Measurements from ENCODE around the gene FAM149B1.
"Not testable (repeated sequence)": the region's sequence is repeated elsewhere in the genome, so short reads cannot be mapped to it uniquely, and the experiment has no call there.

Gene FAM149B1

DNA sequence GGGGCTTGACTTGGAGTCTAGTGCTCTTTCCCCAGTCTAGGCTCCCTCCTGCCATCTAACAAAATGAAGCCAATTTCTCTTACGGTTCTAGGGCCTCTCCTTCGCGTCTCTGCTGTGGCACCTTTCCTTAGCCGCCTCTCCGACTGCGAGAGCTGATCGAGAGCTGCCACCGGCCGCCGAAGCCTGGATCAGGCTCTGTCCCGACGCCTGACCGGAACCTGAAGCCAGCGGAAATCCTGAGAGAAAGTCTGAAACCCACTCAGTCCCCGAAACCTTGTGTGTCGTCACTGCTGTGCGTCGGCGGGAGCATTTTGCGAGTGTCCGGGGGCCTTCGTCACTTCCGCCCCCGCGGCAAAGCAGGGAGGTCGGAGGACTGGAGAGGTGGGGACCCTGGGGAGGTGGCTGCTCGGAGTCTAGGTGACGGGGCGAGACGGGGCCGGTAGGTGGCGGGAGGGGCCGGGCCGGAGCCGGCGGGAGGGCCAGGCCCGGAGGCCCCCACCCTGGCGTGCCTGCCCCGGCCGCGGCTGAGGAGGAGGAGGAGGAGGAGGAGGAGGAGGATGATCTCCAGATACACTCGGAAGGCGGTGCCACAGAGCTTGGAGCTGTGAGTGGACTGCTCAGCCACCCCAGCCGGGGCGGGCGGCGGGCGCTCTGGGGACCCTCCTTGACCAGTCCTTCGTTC, at the start of gene FAM149B1, which contains the start of gene ECD:
Gene FAM149B1 (plus strand): TSS at position 337 of the 682 bp plus-strand sequence. CDS start 221 bp downstream, at position 558.
Gene ECD (minus strand): TSS at position 226 of the 682 bp plus-strand sequence. CDS start 4,071 bp downstream, outside the sequence.
- peak; percentile 61 to 69 for DNase-seq

DNA sequence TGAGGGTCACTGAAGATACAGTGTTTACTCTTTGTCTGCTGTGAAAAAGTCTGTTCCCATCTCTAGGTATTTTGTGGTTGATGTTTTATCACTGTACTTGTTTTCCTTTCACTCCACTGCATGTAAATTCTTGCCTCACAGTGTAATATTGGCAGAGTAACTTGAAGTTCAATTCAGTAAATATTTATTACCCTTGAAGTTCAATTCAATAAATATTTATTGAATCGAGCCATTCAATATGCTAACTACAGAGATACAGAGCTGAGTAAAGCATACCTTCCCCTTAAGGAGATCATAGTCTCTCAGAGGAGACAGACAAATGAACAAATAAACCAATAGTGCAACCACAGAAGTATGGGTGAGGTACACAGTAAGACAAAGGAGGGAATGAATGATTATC, 48.5 kb upstream of the FAM149B1 start:
- no peak for DNase-seq

DNA sequence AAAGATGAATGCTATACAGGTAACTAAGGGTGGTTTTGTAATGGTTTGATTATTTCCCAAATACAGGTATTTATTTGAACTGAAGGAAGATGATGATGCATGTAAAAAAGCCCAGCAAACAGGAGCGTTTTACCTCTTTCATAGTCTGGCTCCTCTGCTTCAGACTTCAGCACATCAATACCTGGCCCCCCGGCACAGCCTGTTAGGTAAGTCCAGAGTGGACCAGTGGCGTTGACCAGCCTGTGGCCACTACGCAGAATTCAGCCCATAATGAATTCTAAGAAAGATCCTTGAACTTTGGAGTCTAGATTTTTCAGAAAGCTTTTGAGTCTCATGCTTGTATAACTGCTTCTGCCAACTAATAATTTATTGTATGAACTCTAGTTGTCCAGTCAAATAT, 48.0 kb upstream of the FAM149B1 start:
- DNase-seq, result no peak

DNA sequence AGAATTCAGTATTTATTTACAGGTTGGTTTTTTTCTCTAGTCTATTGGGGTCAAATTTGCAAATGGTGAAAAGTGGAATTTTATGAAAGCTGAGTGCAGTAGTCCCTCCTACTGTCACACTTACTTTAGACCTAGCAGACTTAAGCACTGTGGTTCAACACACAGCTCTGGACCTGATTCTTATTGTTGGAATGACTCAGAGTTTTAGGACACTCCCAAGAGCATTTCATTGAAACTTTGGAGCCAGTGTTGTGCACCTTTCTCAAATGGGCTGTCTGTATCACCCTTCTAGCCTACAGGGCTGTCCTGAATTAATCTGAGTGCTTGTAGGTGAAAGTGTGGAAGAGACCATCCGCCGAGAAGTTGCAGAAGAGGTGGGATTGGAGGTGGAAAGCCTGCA, 41.6 kb upstream of the FAM149B1 start:
- no peak for DNase-seq

DNA sequence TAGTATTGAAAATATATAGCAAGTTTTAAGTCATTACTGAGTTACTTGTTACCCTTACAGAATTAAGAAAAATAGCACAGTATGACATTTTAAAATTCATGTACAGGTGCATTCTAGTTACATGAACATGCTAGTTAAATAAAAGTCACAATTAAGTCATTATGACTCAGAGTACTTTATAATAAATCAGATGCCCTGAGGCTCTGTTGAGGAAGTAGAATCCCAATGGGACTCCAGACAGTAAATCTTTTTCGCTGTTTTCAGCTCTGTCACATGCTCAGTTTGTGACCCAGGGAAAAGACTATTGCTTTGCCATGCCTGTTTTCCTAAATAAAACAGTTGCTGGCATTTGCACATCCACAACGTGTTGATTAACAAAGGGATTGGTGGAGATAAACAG, 36.6 kb upstream of the FAM149B1 start:
- DNase-seq, result no peak

DNA sequence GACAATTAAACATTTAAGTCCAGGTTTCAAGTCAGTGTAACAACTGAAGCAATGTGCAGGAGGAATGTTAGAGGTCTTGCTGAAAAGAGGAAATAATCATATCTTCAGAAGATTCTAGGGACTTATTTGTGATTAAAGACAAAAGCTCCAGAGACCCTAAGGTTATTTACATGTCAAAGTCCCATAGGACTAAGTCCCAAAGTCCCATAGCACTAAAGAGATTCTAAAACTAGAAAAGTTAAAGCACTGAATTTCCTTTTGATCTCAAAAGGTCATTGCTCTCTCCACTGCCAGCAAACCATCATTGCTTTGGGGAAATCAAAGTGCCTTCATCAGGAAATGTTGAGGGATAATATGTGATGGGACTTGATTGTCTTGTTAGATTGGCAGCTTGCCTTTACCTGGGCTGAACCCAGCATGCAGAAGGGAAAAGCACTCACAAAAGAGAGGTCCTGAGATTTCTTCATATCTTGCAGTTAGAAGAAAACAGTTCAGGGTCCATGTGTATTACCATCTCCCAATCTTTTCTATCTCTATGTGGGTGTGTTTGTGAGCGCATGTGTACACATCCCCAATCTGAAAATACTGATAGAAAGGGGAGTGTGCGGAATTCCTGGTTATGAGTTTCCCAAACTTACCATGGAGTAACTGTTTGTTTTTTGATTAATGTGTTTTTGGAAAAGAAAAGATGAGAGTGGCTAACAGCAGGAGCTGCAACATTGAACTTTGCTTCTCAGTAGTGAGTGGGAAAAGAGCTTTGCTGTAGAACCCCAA, 35.8 kb upstream of the FAM149B1 start:
- DNase-seq, result no peak

DNA sequence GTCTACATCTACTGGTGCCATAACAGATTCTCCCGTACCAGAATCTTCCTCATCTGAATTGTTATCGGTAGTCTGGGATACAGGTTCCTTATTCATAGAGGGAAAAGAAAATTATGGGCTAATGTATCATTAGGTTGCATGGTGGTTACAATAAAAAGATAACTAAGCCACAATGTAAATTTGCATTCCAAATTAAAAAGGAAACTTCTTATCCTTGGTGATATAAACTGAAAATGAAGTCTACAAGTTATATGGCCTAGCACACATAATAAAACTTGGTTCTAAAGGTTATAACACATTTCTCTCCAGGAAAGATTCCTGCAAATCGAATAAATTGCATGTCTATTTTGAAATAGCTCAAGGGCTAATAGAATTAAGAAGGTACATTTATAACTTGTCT, 33.2 kb upstream of the FAM149B1 start:
- no peak for DNase-seq

DNA sequence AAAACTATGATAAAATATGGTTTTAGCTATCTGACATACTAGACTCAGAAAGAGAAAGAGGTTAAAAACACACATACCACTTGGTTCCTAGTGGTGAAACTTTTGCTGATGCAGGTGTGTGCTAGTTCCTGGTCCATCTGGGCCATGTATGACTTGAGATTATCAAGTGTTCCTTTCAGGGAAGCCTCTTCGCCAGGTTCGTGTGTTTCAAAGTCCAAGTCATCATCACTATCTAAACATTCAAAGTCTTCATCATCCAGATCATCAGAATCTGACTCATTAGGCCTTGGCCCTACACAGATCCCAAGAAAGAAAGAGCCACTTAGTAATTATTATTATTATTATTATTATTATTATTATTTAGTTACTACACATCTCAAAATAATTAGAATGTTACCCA, 31.3 kb upstream of the FAM149B1 start:
- DNase-seq, result no peak

DNA sequence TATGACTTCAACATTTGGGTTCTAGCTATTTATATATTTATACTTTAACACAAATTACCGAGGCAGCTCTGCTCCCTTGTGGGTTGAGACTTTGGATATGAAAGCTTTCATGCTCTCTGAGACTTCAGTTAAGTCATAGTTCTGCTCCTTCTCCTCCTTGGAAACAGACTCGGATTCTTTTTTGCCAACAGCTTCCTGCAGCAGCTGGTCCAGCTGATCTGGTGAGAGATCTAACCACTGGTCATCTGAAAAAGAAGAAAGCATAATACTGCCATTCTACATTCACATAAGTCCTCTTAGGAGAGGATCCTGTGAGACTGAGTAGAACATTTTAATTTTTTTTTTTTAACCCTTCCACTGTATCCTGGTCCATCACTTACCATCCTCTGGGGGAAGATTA, 28.7 kb upstream of the FAM149B1 start:
- no peak for DNase-seq

DNA sequence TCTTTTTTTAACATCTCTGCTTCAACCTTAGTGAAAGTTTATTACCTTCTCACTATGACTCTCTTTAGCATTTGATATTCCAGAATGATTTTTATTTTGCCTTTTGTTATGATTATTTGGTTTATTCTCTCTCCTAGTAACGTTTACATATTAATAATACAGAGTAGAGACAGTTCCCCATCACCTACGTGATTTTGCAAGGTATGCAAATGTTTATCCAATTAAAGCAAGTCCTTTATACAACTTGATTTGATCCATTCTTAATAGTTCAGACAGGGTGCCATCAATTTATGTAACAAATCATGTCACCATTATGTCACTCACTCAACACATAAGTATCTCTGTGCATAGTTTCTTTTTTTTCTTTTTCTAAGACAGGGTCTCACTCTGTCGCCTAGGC, 26.3 kb upstream of the FAM149B1 start:
- DNase-seq, result no peak

DNA sequence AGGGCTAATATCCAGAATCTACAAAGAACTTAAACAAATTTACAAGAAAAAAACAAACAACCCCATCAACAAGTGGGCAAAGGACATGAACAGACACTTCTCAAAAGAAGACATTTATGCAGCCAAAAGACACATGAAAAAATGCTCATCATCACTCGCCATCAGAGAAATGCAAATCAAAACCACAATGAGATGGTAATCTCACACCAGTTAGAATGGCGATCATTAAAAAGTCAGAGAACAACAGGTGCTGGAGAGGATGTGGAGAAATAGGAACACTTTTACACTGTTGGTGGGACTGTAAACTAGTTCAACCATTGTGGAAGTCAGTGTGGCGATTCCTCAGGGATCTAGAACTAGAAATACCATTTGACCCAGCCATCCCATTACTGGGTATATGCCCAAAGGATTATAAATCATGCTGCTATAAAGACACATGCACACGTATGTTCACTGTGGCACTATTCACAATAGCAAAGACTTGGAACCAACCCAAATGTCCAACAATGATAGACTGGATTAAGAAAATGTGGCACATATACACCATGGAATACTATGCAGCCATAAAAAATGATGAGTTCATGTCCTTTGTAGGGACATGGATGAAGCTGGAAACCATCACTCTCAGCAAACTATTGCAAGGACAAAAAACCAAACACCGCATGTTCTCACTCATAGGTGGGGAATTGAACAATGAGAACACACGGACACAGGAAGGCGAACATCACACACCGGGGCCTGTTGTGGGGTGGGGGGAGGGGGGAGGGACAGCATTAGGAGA, 17.1 kb upstream of the FAM149B1 start:
- DNase-seq, result not testable (repeated sequence)

DNA sequence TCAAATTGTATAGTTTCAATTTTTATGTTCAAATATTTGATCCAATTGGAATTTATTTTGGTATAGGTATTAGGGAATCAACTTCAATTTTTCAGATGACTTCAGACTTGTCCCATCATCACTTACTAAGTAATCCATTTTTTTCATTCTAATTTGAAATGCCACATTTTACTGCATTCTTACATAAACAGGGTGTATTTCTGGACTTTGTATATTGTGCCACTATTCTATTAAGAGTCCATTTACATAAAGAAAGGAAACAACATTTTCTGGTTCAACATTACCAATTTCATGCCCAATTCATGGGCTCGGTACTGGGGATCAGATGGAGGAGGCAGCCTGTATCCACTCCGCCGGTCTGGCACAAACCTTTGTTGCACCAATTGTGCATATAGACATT, 15.9 kb upstream of the FAM149B1 start:
- no peak for DNase-seq

DNA sequence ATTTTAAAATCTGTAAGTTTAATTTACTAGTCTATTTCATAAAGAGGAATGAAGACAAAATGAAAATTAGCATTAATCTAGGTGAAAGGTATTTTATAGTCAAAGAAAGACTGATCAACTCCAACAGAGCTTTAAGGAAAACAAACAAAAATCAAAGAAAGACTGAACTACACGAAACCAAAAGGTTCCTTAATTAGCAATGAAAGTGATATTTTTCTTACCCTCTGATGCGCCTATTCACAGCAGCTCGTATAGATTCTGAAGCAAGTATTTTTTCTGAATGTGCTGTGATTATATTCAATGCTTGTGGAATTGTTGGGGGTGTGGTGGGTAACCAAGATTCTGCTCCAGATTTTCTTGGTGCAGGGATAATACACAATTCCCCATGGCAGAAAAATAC, 11.9 kb upstream of the FAM149B1 start:
- DNase-seq, result no peak

DNA sequence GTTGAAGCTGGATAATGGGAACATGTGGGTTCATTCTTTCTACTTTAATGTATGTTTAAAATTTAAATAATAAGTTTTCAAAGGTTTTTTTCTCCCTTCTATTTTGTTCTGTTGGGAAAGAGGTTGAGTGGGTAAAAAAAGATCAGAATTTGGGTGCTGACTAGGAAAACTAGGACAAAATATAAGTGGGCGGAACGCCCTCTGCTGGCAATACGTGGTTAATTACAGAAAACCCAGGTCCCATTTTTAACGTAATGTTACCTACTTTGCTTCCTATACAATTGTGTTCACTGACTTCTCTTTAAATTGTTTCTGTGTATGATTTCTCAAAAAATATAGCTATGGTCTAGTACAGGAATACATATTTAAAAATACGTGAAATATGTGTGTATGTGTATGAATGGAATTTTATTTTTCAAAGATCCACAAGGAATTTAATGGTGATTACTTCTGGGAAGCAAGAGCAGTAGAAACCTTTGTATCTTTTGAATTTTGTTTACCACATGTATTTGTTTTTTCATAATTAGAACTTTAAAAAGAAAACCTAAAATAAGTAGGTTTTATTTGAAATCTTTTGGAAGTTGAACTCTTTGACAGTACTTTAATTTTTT, 8.8 kb upstream of the FAM149B1 start:
- peak in 1 of 2 experiments; percentile 7 for DNase-seq

DNA sequence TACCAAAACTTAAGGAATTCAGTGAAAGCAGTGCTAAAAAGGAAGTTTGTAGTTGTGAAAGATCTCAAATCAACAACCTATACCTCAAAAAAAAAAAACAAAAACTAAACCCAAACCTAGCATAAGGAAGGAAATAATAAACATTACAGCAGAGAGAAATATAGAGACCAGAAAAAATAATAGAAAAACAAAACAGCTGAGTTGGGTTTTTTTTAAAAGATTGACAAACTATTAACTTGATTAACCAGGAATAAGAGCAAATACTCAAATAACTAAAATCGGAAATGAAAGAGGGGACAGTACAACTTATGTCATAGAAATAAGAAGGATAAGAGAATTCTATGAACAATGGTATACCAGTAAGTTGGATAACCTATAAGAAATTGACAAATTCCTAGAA, 6.8 kb upstream of the FAM149B1 start:
- no peak for DNase-seq

DNA sequence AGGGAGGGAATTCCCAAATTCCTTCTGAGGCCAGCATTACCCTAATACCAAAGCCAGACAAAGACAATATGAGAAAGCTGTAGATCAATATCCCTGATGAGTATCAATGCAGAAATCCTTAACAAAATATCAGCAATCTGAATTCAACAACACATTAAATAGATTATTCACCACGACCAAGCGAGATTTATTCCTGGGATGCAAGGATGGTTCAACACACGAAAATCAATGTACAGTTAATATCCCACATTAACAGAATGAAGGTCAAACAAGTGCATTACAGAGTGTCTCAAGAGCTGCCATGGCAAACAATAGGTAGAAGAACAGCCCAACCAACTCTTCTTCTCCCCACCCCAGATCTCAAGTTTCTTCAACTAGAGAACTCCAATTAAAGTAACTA, 6.3 kb upstream of the FAM149B1 start:
- no peak for DNase-seq

DNA sequence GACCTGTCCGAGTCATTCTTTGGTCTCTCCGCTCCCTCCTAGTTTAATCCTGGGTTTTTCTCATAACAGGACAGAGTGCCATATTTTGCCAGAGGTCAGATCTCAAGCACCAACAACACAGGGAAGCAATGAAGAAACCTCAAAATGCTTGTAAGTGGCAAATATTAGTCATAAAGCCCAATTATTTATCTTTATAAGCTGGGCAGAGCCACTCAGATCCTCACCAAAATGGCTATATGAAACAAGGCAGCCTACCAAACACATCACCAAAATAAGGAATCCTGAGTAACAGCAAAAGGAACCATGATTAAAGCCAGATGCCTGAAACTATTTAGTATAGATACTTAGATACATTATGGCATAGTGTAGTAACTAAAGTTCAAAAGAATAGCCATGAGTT, 4.8 kb upstream of the FAM149B1 start:
- no peak for DNase-seq

DNA sequence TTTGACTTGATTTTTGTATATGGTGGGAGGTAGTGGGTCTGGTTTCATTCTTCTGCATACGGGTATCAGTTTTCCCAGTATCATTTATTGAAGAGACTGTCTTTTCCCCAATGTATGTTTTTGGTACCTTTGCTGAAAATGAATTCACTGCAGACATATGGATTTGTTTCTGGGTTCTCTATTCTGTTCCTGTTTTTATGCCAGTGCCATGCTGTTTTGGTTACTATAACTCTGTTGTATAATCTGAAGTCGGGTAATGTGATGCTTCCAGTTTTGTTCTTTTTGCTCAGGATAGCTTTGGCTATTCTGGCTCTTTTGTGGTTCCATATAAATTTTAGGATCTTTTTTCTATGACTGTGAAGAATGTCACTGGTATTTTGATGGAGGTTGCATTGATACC, 947 bp upstream of the FAM149B1 start:
- no peak for DNase-seq

DNA sequence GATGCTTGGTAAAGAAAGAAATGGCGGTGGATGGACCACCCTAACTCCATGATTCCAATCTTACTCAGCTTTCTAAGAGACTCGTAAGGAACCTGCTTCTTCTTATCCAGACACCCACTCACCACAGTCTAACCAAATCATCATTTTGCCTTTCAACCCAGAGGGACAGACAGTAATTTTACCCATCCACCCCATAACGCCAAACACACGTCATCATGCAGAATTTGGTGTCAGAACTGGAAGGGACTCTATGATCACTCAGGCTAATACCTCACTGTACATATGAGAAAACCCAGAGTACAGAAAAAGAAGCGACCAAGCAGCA, 499 bp upstream of the FAM149B1 start:
- no peak for DNase-seq

DNA sequence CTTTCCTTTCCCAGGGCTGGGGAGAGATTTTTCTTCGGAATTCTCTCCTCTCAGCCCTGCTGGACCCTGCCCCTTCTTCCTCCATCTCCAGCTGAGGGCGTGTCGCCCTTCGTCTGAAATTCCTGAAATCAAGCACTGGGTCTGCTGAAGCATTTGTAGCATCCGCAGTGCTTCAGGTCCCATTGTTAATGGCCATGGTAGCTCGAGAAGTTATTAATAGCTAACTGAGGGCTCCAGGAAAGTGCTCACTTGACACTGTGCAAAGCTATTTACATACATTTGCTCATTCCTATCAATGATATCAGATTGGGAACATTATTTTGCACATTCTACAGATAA, 515 bp downstream of the FAM149B1 start:
- peak in 1 of 2 experiments; percentile 20 for DNase-seq

DNA sequence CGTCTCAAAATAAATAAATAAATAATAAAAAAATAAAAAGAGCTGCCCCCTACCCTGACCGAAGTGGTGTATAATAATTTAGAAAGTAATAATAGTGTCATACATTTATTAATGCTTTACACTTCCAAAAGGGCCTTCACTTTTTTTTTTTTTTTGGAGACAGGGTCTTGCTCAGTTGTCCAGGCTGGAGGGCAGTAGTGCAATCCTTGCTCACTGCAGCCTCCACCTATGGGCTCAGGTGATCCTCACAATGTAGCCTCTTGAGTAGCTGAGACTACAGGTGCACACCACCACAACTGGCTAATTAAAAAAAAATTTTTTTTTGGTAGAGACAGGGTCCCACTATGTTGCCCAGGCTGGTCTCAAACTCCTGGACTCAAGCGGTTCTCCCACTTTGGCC, 1.4 kb downstream of the FAM149B1 start:
- DNase-seq, result no peak

DNA sequence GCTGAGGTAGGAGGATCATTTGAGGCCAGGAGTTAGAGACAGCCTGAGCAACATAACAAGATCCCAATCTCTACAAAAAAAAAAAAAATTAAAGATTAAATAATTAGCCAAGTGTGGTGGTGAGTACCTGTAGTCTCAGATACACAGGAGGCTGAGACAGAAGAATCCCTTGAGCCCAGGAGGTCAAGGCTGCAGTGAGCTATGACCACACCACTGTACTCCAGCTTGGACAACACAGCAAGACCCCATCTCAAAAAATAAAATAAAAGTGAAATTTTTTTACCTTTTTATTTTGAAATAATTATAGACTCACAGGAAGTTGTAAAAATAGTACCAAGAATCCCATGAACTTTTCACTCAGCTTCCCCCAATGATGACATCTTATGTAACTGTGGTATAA, 4.9 kb downstream of the FAM149B1 start:
- DNase-seq, result no peak

DNA sequence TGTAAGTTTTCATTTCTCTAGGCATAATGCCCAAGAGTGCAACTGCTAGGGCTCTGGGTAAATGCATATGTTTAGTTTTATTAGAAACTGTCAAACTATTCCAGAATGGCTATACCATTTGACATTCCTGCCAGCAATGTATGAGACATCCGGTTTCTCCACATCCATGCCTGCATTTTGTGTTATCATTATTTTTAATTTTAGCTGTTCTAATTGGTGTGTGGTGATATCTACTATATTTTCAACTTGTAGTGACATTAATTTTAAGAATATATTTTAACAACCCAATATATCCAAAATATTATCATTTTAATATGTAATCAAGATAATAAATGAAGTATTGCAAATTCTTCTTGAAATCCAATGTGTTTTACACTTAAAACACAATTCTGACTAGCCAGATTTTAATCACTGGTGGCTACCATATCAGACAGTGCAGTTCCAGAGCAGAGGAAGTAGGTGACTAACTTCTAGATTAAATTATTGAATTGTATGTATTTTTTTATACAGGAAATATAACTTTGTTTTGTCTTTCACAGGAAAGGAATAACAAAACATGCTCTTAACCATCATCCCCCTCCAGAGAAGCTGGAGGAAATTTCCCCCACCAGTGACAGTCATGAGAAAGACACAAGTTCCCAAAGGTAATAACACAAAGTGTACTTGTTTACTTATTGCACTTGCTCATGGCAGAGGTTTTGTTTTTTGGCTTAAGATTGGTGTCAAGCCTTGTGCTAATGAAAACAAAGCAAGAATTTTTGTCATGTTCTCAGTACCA, 6.4 kb downstream of the FAM149B1 start:
- no peak for DNase-seq
